A673 (cell line): Measurements from ENCODE around the gene MSI2. TPM values are rescaled to one million over a fixed set of nuclear protein-coding genes. Genes with fewer than 3 reads are reported as not detected.
"Not testable (repeated sequence)": the region's sequence is repeated elsewhere in the genome, so short reads cannot be mapped to it uniquely, and the experiment has no call there.

Experiments
- BruUV-seq: library from RNA; stranded (reverse); fragments of 400-500 nt; replicated peaks from 2 replicates; lab custom pipeline; 2021; lab: Mats Ljungman, UMichigan
- CTCF ChIA-PET: fragments of 300-600 bp; sonication (Branson Sonifier 250); formaldehyde crosslinking; loops from one replicate; lab custom pipeline; 2022; ENCODE audit warnings: antibody characterized with exemption; lab: Charles Lee
- POLR2A ChIA-PET: fragments of 300-600 bp; sonication (Branson Sonifier 250); formaldehyde crosslinking; loops from one replicate; lab custom pipeline; 2022; ENCODE audit warnings: antibody characterized with exemption; ENCODE audit not compliant: low non-redundant PET; lab: Charles Lee
- DNase-seq: peaks from one replicate; pipeline ENCODE4 v3.0.0-alpha.2; 2015; ENCODE audit warnings: low spot score
- H3K27ac ChIP-seq: fragments of 200-600 bp; sonication (generic); 2 replicates; pipeline ENCODE4 v1.5.1; 2016; ENCODE audit warnings: mixed run types, low read depth, mild to moderate bottlenecking, mixed read lengths, antibody characterized with exemption, low read length; ENCODE audit not compliant: poor library complexity, severe bottlenecking
- H3K27me3 ChIP-seq: fragments of 200-600 bp; sonication (generic); replicated peaks from 2 replicates; pipeline ENCODE4 v1.6.1; 2017; ENCODE audit warnings: mixed run types, low read depth, mild to moderate bottlenecking, mixed read lengths, antibody characterized with exemption, low read length; ENCODE audit not compliant: insufficient read depth, poor library complexity
- H3K36me3 ChIP-seq: fragments of 200-600 bp; sonication (generic); 2 replicates; pipeline ENCODE4 v1.6.1; 2016; ENCODE audit warnings: mixed run types, mild to moderate bottlenecking, mixed read lengths, antibody characterized with exemption, low read length; ENCODE audit not compliant: insufficient read depth, poor library complexity, severe bottlenecking
- H3K4me1 ChIP-seq: fragments of 200-600 bp; sonication (generic); 2 replicates; pipeline ENCODE4 v1.6.1; 2017; ENCODE audit warnings: mixed run types, mild to moderate bottlenecking, mixed read lengths, antibody characterized with exemption, low read length; ENCODE audit not compliant: insufficient read depth, poor library complexity, severe bottlenecking
- H3K4me3 ChIP-seq: fragments of 200-600 bp; sonication (generic); 2 replicates; pipeline ENCODE4 v1.5.1; 2016; ENCODE audit warnings: low read depth, mixed run types, mild to moderate bottlenecking, mixed read lengths, low read length; ENCODE audit not compliant: poor library complexity, severe bottlenecking
- H3K9me3 ChIP-seq: fragments of 200-600 bp; sonication (generic); 2 replicates; pipeline ENCODE4 v1.6.1; 2016; ENCODE audit warnings: mixed run types, low read depth, mild to moderate bottlenecking, mixed read lengths, antibody characterized with exemption, low read length; ENCODE audit not compliant: poor library complexity, severe bottlenecking
- CTCF ChIP-seq: fragments of 300-800, 200-600 bp; sonication (generic); conservative IDR thresholded peaks from 2 replicates; pipeline ENCODE4 v1.5.1; 2017; ENCODE audit warnings: low read depth, mild to moderate bottlenecking, antibody characterized with exemption, low read length, moderate library complexity, mixed read lengths
- EZH2 ChIP-seq: fragments of 200-600 bp; sonication (generic); IDR thresholded peaks from 2 replicates; pipeline ENCODE4 v1.6.1; 2017; ENCODE audit warnings: borderline replicate concordance, low read depth, mild to moderate bottlenecking, mixed read lengths, antibody characterized with exemption, low read length; ENCODE audit not compliant: poor library complexity, severe bottlenecking
- intact Hi-C: fragments of 100-400 bp; cut with micrococcal nuclease; formaldehyde crosslinking; loops from one replicate; pipeline ENCODE4 v1.10.0; 2022; ENCODE audit not compliant: unreplicated experiment
- total RNA-seq: library from RNA; stranded (reverse); gene quantifications from 2 replicates; pipeline ENCODE4 v1.2.3, GENCODE V29; 2021

Gene MSI2
- total RNA-seq, 1 experiment from 2014 or later, result 108 TPM

GRCh38 chr17:57619061-57619937 lies 363.0 kb downstream of the MSI2 start:
- no peak for TF ChIP-seq CTCF
- no peak for TF ChIP-seq EZH2
- no peak for DNase-seq
- Histone ChIP-seq H3K36me3 (no peaks in the 10 kb centered on the region), H3K4me3 (no peak overlapping the region), H3K4me1 (peaks cover 19% of the 10 kb centered on the region), H3K27ac (no peak overlapping the region), H3K9me3 (peaks cover 7% of the 10 kb centered on the region), H3K27me3 (no peaks in the 10 kb centered on the region)
- intact Hi-C loops, result no loop called here
- ChIA-PET CTCF (no interaction called here), POLR2A (no interaction called here)
- BruUV-seq, result no TSS peak

GRCh38 chr17:57620576-57620975 lies 364.3 kb downstream of the MSI2 start:
- TF ChIP-seq CTCF, result no peak
- TF ChIP-seq EZH2, result no peak
- Histone ChIP-seq H3K4me1 (peaks cover 9% of the 10 kb centered on the region), H3K27ac (no peak overlapping the region), H3K9me3 (peaks cover 7% of the 10 kb centered on the region), H3K36me3 (no peaks in the 10 kb centered on the region), H3K27me3 (no peaks in the 10 kb centered on the region), H3K4me3 (no peak overlapping the region)
- ChIA-PET CTCF (no interaction called here), POLR2A (no interaction called here)
- BruUV-seq, result no TSS peak
- intact Hi-C loops, result no loop called here
- DNase-seq, result no peak

- CTCF ChIA-PET, BruUV-seq, intact Hi-C loops: not testable (repeated sequence)
Observed at GRCh38 chr17:57621791-57622190, 365.5 kb downstream of the MSI2 start.

More at GRCh38 chr17:57621791-57622190, 365.5 kb downstream of the MSI2 start:
- H3K9me3 ChIP-seq, POLR2A ChIA-PET, H3K4me3 ChIP-seq, DNase-seq, H3K27ac ChIP-seq, H3K4me1 ChIP-seq, H3K27me3 ChIP-seq, H3K36me3 ChIP-seq: not testable (repeated sequence)
